Activated naive CD4-positive, alpha-beta T cell treated with anti-CD3 and anti-CD28 coated beads for 36 hours (primary cell): ENCODE measurements around the gene MCM3AP. TPM values are rescaled to one million over a fixed set of nuclear protein-coding genes. Genes with fewer than 3 reads are reported as not detected.
"Not testable (repeated sequence)": the region's sequence is repeated elsewhere in the genome, so short reads cannot be mapped to it uniquely, and the experiment has no call there.

Source experiments
- CTCF ChIA-PET: fragments of 350-600 bp; sonication (Branson Sonifier 250); formaldehyde crosslinking; loops from one replicate; lab custom pipeline; 2021; ENCODE audit warnings: antibody characterized with exemption; lab: Charles Lee
- DNase-seq: peaks from one replicate; pipeline ENCODE4 v3.0.0-alpha.2; 2020
- H3K27ac Mint-ChIP-seq: one replicate; pipeline ENCODE4 v1.8.0; 2021; ENCODE audit warnings: mild to moderate bottlenecking, mixed read lengths
- H3K27me3 Mint-ChIP-seq: one replicate; pipeline ENCODE4 v1.8.0; 2021; ENCODE audit warnings: low read depth, mixed read lengths
- H3K36me3 Mint-ChIP-seq: one replicate; pipeline ENCODE4 v1.8.0; 2021; ENCODE audit warnings: low read depth, mixed read lengths
- H3K4me1 Mint-ChIP-seq: one replicate; pipeline ENCODE4 v1.8.0; 2021; ENCODE audit warnings: low read depth, mixed read lengths
- H3K4me3 Mint-ChIP-seq: one replicate; pipeline ENCODE4 v1.8.0; 2021; ENCODE audit warnings: mild to moderate bottlenecking, moderate library complexity, mixed read lengths
- H3K9me3 Mint-ChIP-seq: one replicate; pipeline ENCODE4 v1.8.0; 2021; ENCODE audit warnings: mixed read lengths
- intact Hi-C: fragments of 100-400 bp; cut with micrococcal nuclease; formaldehyde crosslinking; loops from one replicate; pipeline ENCODE4 v1.15.1; 2023
- total RNA-seq, 2 experiments: library from RNA; stranded (reverse); gene quantifications; one replicate each; pipeline ENCODE4 v1.2.3, GENCODE V29; 2021

The MCM3AP gene
- total RNA-seq, 2 experiments from 2014 or later: 86.7 to 89.8 TPM

- H3K9me3 Mint-ChIP-seq: no peaks in the 10 kb centered on the region
- intact Hi-C loops: no loop called here
- H3K27me3 Mint-ChIP-seq: no peaks in the 10 kb centered on the region
- H3K36me3 Mint-ChIP-seq: peaks cover 45% of the 10 kb centered on the region
- DNase-seq: no peak
- H3K4me3 Mint-ChIP-seq: no peak overlapping the region
- CTCF ChIA-PET: interaction anchor here (0.6 kb wide), 1 partner anchor 35 kb away, joined by 3 read pairs; no protein-coding TSS in a partner anchor
- no peak overlapping the region for H3K27ac Mint-ChIP-seq
- H3K4me1 Mint-ChIP-seq: peaks cover 9% of the 10 kb centered on the region
Measured at GRCh38 chr21:46246345-46246744, 39.1 kb downstream of the MCM3AP start.

- no peaks in the 10 kb centered on the region for H3K9me3 Mint-ChIP-seq
- no peak overlapping the region for H3K4me3 Mint-ChIP-seq
- CTCF ChIA-PET: interaction anchor here (0.8 kb wide), 1 partner anchor 76 kb away, joined by 3 read pairs; no protein-coding TSS in a partner anchor
- no peak for DNase-seq
- intact Hi-C loops: no loop called here
- H3K27me3 Mint-ChIP-seq: no peaks in the 10 kb centered on the region
- H3K4me1 Mint-ChIP-seq: peaks cover 3% of the 10 kb centered on the region
- H3K36me3 Mint-ChIP-seq: peaks cover 44% of the 10 kb centered on the region
- no peak overlapping the region for H3K27ac Mint-ChIP-seq
Measured at GRCh38 chr21:46245213-46245915, 40.0 kb downstream of the MCM3AP start.

DNA sequence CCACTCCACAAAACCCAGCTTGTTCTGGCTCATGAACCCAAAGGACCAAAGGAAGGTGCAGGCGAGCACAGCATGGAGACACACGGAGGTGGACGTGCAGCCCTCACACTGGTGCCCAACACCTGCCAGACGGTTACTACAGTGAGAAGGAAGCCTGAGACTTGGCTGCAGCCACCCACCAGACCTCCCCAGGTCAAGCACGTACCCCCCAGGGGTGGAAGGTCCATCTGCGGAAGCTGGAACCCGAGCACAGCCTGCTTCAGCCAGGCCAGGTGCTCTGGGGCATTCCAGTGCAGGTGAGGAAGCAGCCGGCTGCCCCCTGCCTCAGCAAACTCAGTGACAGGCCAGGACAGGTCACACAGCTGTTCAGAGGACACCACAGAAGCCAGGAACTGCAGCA is 40.8 kb downstream of the MCM3AP start:
- H3K4me3 Mint-ChIP-seq: no peak overlapping the region
- H3K27ac Mint-ChIP-seq: no peak overlapping the region
- H3K4me1 Mint-ChIP-seq: no peaks in the 10 kb centered on the region
- no peak for DNase-seq
- no peaks in the 10 kb centered on the region for H3K27me3 Mint-ChIP-seq
- CTCF ChIA-PET: no interaction called here
- intact Hi-C loops: no loop called here
- H3K36me3 Mint-ChIP-seq: peaks cover 42% of the 10 kb centered on the region
- no peaks in the 10 kb centered on the region for H3K9me3 Mint-ChIP-seq

GRCh38 chr21:46243960-46244361 is 41.5 kb downstream of the MCM3AP start:
- Mint-ChIP-seq H3K27me3 (no peaks in the 10 kb centered on the region), H3K9me3 (no peaks in the 10 kb centered on the region), H3K4me3 (no peak overlapping the region), H3K36me3 (peaks cover 46% of the 10 kb centered on the region), H3K27ac (no peak overlapping the region), H3K4me1 (no peaks in the 10 kb centered on the region)
- intact Hi-C loops: no loop called here
- CTCF ChIA-PET: interaction anchor here (1.3 kb wide), 1 partner anchor 29 kb away, joined by 3 read pairs; no protein-coding TSS in a partner anchor
- no peak for DNase-seq

- Mint-ChIP-seq H3K36me3 (peaks cover 48% of the 10 kb centered on the region), H3K4me3 (no peak overlapping the region), H3K9me3 (no peaks in the 10 kb centered on the region), H3K27me3 (no peaks in the 10 kb centered on the region), H3K27ac (no peak overlapping the region), H3K4me1 (no peaks in the 10 kb centered on the region)
- DNase-seq: no peak
- CTCF ChIA-PET: interaction anchor here (1.3 kb wide), 1 partner anchor 28 kb away, joined by 3 read pairs; no protein-coding TSS in a partner anchor
- intact Hi-C loops: no loop called here
Measured at GRCh38 chr21:46243325-46243724, 42.1 kb downstream of the MCM3AP start.

GRCh38 chr21:46241577-46241976 is 43.8 kb downstream of the MCM3AP start:
- peaks cover 43% of the 10 kb centered on the region for H3K36me3 Mint-ChIP-seq
- H3K27ac Mint-ChIP-seq: peak overlapping the region; percentile 40
- H3K27me3 Mint-ChIP-seq, intact Hi-C loops, H3K4me3 Mint-ChIP-seq, H3K9me3 Mint-ChIP-seq, DNase-seq, H3K4me1 Mint-ChIP-seq: not testable (repeated sequence)
- CTCF ChIA-PET: interaction anchor here (1.0 kb wide), 1 partner anchor 12 kb away, joined by 3 read pairs; no protein-coding TSS in a partner anchor

- Mint-ChIP-seq H3K36me3 (peaks cover 46% of the 10 kb centered on the region), H3K27ac (no peak overlapping the region), H3K4me3 (no peak overlapping the region), H3K27me3 (no peaks in the 10 kb centered on the region), H3K4me1 (no peaks in the 10 kb centered on the region), H3K9me3 (no peaks in the 10 kb centered on the region)
- intact Hi-C loops: no loop called here
- DNase-seq: no peak
- CTCF ChIA-PET: no interaction called here
Measured at GRCh38 chr21:46239817-46240325, 45.5 kb downstream of the MCM3AP start.

GRCh38 chr21:46237474-46237873 is 47.9 kb downstream of the MCM3AP start:
- peaks cover 52% of the 10 kb centered on the region for H3K36me3 Mint-ChIP-seq
- H3K4me3 Mint-ChIP-seq: no peak overlapping the region
- DNase-seq: no peak
- intact Hi-C loops: no loop called here
- no peak overlapping the region for H3K27ac Mint-ChIP-seq
- CTCF ChIA-PET: no interaction called here
- no peaks in the 10 kb centered on the region for H3K9me3 Mint-ChIP-seq
- H3K27me3 Mint-ChIP-seq: no peaks in the 10 kb centered on the region
- H3K4me1 Mint-ChIP-seq: peaks cover 4% of the 10 kb centered on the region

GRCh38 chr21:46234436-46234950 is 50.9 kb downstream of the MCM3AP start:
- no peak overlapping the region for H3K4me3 Mint-ChIP-seq

GRCh38 chr21:46229923-46230260 is 55.5 kb downstream of the MCM3AP start:
- no peaks in the 10 kb centered on the region for H3K27me3 Mint-ChIP-seq
- H3K36me3 Mint-ChIP-seq: peaks cover 37% of the 10 kb centered on the region
- peak overlapping the region; percentile 68 for H3K27ac Mint-ChIP-seq
- H3K9me3 Mint-ChIP-seq: peaks cover 5% of the 10 kb centered on the region
- no peak for DNase-seq
- H3K4me3 Mint-ChIP-seq: peak overlapping the region; percentile 97
- CTCF ChIA-PET: interaction anchor here (1.5 to 2.5 kb wide), 2 partner anchors 54 to 87 kb away, joined by 3 to 11 read pairs; no protein-coding TSS in a partner anchor
- peaks cover 38% of the 10 kb centered on the region for H3K4me1 Mint-ChIP-seq
- intact Hi-C loops: loop anchor here (2.0 kb wide), 3 partner anchors 23 to 229 kb away; partner anchors contain the start of genes DIP2A and SPATC1L

More at GRCh38 chr21:46234436-46234950, 50.9 kb downstream of the MCM3AP start:
- intact Hi-C loops: no loop called here
- peaks cover 16% of the 10 kb centered on the region for H3K4me1 Mint-ChIP-seq
- CTCF ChIA-PET: no interaction called here
- H3K27ac Mint-ChIP-seq: no peak overlapping the region
- DNase-seq: no peak
- no peaks in the 10 kb centered on the region for H3K27me3 Mint-ChIP-seq
- H3K36me3 Mint-ChIP-seq: peaks cover 55% of the 10 kb centered on the region
- peaks cover 5% of the 10 kb centered on the region for H3K9me3 Mint-ChIP-seq

GRCh38 chr21:46229133-46229922 is 56.1 kb downstream of the MCM3AP start:
- Mint-ChIP-seq H3K27me3 (no peaks in the 10 kb centered on the region), H3K4me1 (peaks cover 38% of the 10 kb centered on the region), H3K4me3 (peak overlapping the region; percentile 97), H3K27ac (peak overlapping the region; percentile 81), H3K9me3 (peaks cover 5% of the 10 kb centered on the region), H3K36me3 (peaks cover 31% of the 10 kb centered on the region)
- DNase-seq: peak; percentile 9
- CTCF ChIA-PET: interaction anchor here (1.5 to 2.5 kb wide), 2 partner anchors 54 to 86 kb away, joined by 3 to 11 read pairs; no protein-coding TSS in a partner anchor
- intact Hi-C loops: loop anchor here (2.0 kb wide), 3 partner anchors 23 to 229 kb away; partner anchors contain the start of genes DIP2A and SPATC1L
